Esophagus muscularis mucosa (tissue), 4 donors: Measurements from ENCODE around the gene ABTB1. TPM values are rescaled to one million over a fixed set of nuclear protein-coding genes. Genes with fewer than 3 reads are reported as not detected.

Experiments used
- DNase-seq: peaks from one replicate; pipeline ENCODE4 v3.0.0-alpha.2; 2017; ENCODE audit errors: extremely low spot score
- H3K27ac ChIP-seq, 4 donors: fragments of 200-600 bp; sonication (generic); replicated peaks in 1 of 4; 1 replicate in 3 of 4; 2 replicates in 1 of 4; pipeline ENCODE4 v1.5.1; 2016 to 2019; ENCODE audit warnings: mild to moderate bottlenecking in 1 of 4
- H3K27me3 ChIP-seq, 4 donors: fragments of 200-600 bp; sonication (generic); one replicate each; pipeline versions ENCODE4 v1.5.1 to v1.6.0; 2016 to 2019
- H3K36me3 ChIP-seq, 4 donors: fragments of 200-600 bp; sonication (generic); one replicate each; pipeline ENCODE4 v1.5.1; 2016 to 2019
- H3K4me1 ChIP-seq, 4 donors: fragments of 200-600 bp; sonication (generic); one replicate each; pipeline ENCODE4 v1.5.1; 2016 to 2019
- H3K4me3 ChIP-seq, 4 donors: fragments of 200-600 bp; sonication (generic); 1 replicate in 2 of 4; 2 replicates in 2 of 4; pipeline ENCODE4 v1.5.1; 2016 to 2019; ENCODE audit warnings: mild to moderate bottlenecking in 4 of 4, moderate library complexity in 1 of 4
- H3K9me3 ChIP-seq, 4 donors: fragments of 200-600 bp; sonication (generic); 1 replicate in 3 of 4; 2 replicates in 1 of 4; pipeline ENCODE4 v1.5.1; 2016 to 2019
- CTCF ChIP-seq, 3 experiments: fragments of 200-600 bp in 2 of 3; fragments of 450-650 bp in 1 of 3; sonication (generic) in 2 of 3; IDR thresholded peaks; one replicate each; pipeline ENCODE4 v1.5.1; 2017 to 2019; ENCODE audit warnings: antibody characterized with exemption in 3 of 3, mild to moderate bottlenecking in 2 of 3, moderate library complexity in 1 of 3
- EP300 ChIP-seq: sonication (generic); formaldehyde crosslinking; IDR thresholded peaks from one replicate; pipeline ENCODE4 v1.6.1; 2017; ENCODE audit warnings: antibody characterized with exemption
- POLR2A ChIP-seq: fragments of 450-650 bp; IDR thresholded peaks from one replicate; pipeline ENCODE4 v1.6.1; 2017; ENCODE audit warnings: antibody characterized with exemption, moderate library complexity, mild to moderate bottlenecking, low read depth
- POLR2AphosphoS5 ChIP-seq, 2 donors: sonication (generic); formaldehyde crosslinking; IDR thresholded peaks; one replicate each; pipeline ENCODE4 v1.6.1; 2017; ENCODE audit warnings: antibody characterized with exemption in 2 of 2
- WGBS: methylation state at CpG from one replicate; pipeline ENCODE4 v1.1.5; 2018; 5-methylcytosine and 5-hydroxymethylcytosine counted together
- intact Hi-C: fragments of 100-400 bp; cut with DNase I; formaldehyde crosslinking; loops from one replicate; pipeline ENCODE4 v1.15.1; 2023
- total RNA-seq, 4 donors: library from RNA; depleted of rRNA; stranded (reverse); fragments of >200 nt; gene quantifications; one replicate each; pipeline versions ENCODE4 v1.1.0 to v1.2.1, GENCODE V29; 2016

The ABTB1 gene
- total RNA-seq, 4 donors from 2014 or later, result 21.7 to 44.4 (median 40.6) TPM

- TF ChIP-seq POLR2AphosphoS5 (IDR thresholded peaks at IDR 0.05) (no peak), CTCF (IDR thresholded peaks at IDR 0.05) (no peak), EP300 (no peak), POLR2A (no peak)
- H3K27me3 ChIP-seq, result no peaks in the 10 kb centered on the region
- no peak overlapping the region for H3K4me3 ChIP-seq
- no peak for DNase-seq
- H3K36me3 ChIP-seq, result peaks cover 23 to 60% (median 53%) of the 10 kb centered on the region in 4 donors
- H3K27ac ChIP-seq, result no peak overlapping the region
- H3K9me3 ChIP-seq, result no peaks in the 10 kb centered on the region
- peaks cover 16 to 43% (median 34%) of the 10 kb centered on the region in 4 donors for H3K4me1 ChIP-seq
- intact Hi-C loops, result loop anchor here (10.0 kb wide), 2 partner anchors 237 to 377 kb away; partner anchors contain the start of genes KBTBD12 and SEC61A1
- WGBS, result 89% methylated on average over 17 of the region's 17 CpGs
Measured at GRCh38 chr3:127677541-127678314, 5.0 kb downstream of the ABTB1 start.

GRCh38 chr3:127678315-127678599 is 5.5 kb downstream of the ABTB1 start:
- intact Hi-C loops, result loop anchor here (10.0 kb wide), 2 partner anchors 237 to 377 kb away; partner anchors contain the start of genes KBTBD12 and SEC61A1
- DNase-seq, result no peak
- H3K4me1 ChIP-seq, result peaks cover 16 to 44% (median 33%) of the 10 kb centered on the region in 4 donors
- H3K27me3 ChIP-seq, result no peaks in the 10 kb centered on the region
- over 99% methylated on average over 8 of the region's 8 CpGs for WGBS
- H3K4me3 ChIP-seq, result no peak overlapping the region
- peaks cover 23 to 60% (median 53%) of the 10 kb centered on the region in 4 donors for H3K36me3 ChIP-seq
- no peaks in the 10 kb centered on the region for H3K9me3 ChIP-seq
- H3K27ac ChIP-seq, result no peak overlapping the region
- TF ChIP-seq POLR2A (no peak), POLR2AphosphoS5 (IDR thresholded peaks at IDR 0.05) (no peak), EP300 (no peak), CTCF (IDR thresholded peaks at IDR 0.05) (no peak)

GRCh38 chr3:127678611-127679533 is 6.1 kb downstream of the ABTB1 start:
- Histone ChIP-seq H3K27ac (no peak overlapping the region), H3K4me1 (peaks cover 13 to 44% (median 29%) of the 10 kb centered on the region in 4 donors), H3K27me3 (no peaks in the 10 kb centered on the region), H3K9me3 (no peaks in the 10 kb centered on the region), H3K36me3 (peaks cover 23 to 60% (median 53%) of the 10 kb centered on the region in 4 donors), H3K4me3 (no peak overlapping the region)
- intact Hi-C loops, result loop anchor here (10.0 kb wide), 2 partner anchors 236 to 376 kb away; partner anchors contain the start of genes KBTBD12 and SEC61A1
- 99% methylated on average over 7 of the region's 12 CpGs for WGBS
- TF ChIP-seq POLR2AphosphoS5 (IDR thresholded peaks at IDR 0.05) (no peak), EP300 (no peak), CTCF (IDR thresholded peaks at IDR 0.05) (no peak), POLR2A (no peak)
- DNase-seq, result no peak

- Histone ChIP-seq H3K4me1 (peaks cover 6 to 38% (median 22%) of the 10 kb centered on the region in 4 donors), H3K4me3 (no peak overlapping the region), H3K36me3 (peaks cover 23 to 57% (median 53%) of the 10 kb centered on the region in 4 donors), H3K9me3 (no peaks in the 10 kb centered on the region), H3K27me3 (no peaks in the 10 kb centered on the region), H3K27ac (no peak overlapping the region)
- no peak for DNase-seq
- no peak for TF ChIP-seq EP300
- peak in 1 of 3 experiments; percentile 19 for TF ChIP-seq CTCF (IDR thresholded peaks at IDR 0.05)
- 93% methylated on average over 16 of the region's 21 CpGs for WGBS
- intact Hi-C loops, result loop anchor here (10.0 kb wide), 2 partner anchors 235 to 375 kb away; partner anchors contain the start of genes KBTBD12 and SEC61A1
Measured at GRCh38 chr3:127679534-127680145, 6.9 kb downstream of the ABTB1 start.
